Activated CD8-positive, alpha-beta memory T cell treated with anti-CD3 and anti-CD28 coated beads for 24 hours (primary cell): ENCODE data around the gene MORN2.
"Not testable (repeated sequence)": the region's sequence is repeated elsewhere in the genome, so short reads cannot be mapped to it uniquely, and the experiment has no call there.

Source experiments
- DNase-seq: peaks from one replicate; pipeline ENCODE4 v3.0.0-alpha.2; 2020

Gene MORN2

GRCh38 chr2:38875576-38876367 lies at the start of gene MORN2, which contains the start of gene DHX57:
TSS of gene MORN2 (plus strand) at chr2:38875976.
TSS of gene DHX57 (minus strand) at chr2:38875934. CDS start at chr2:38868405, 7,529 bp downstream.
- peak; percentile 91 for DNase-seq

- not testable (repeated sequence) for DNase-seq
Measured at GRCh38 chr2:38827539-38828145, 48.1 kb upstream of the MORN2 start.

- DNase-seq = no peak
Measured at GRCh38 chr2:38828460-38828859, 47.3 kb upstream of the MORN2 start.

- no peak for DNase-seq
Measured at GRCh38 chr2:38829971-38830370, 45.8 kb upstream of the MORN2 start.

GRCh38 chr2:38830526-38831159 lies 45.1 kb upstream of the MORN2 start:
- DNase-seq = no peak

GRCh38 chr2:38835015-38835601 lies 40.7 kb upstream of the MORN2 start:
- no peak for DNase-seq

- no peak for DNase-seq
Measured at GRCh38 chr2:38835990-38836389, 39.8 kb upstream of the MORN2 start.

GRCh38 chr2:38836791-38837190 lies 39.0 kb upstream of the MORN2 start:
- no peak for DNase-seq

- DNase-seq = no peak
Measured at GRCh38 chr2:38850045-38850444, 25.7 kb upstream of the MORN2 start.

GRCh38 chr2:38856165-38856564 lies 19.6 kb upstream of the MORN2 start:
- no peak for DNase-seq

GRCh38 chr2:38862476-38862875 lies 13.3 kb upstream of the MORN2 start:
- no peak for DNase-seq

GRCh38 chr2:38863061-38863695 lies 12.6 kb upstream of the MORN2 start:
- no peak for DNase-seq

GRCh38 chr2:38866773-38867443 lies 8.9 kb upstream of the MORN2 start:
- no peak for DNase-seq

GRCh38 chr2:38871432-38871831 lies 4.3 kb upstream of the MORN2 start:
- DNase-seq = no peak

- no peak for DNase-seq
Measured at GRCh38 chr2:38873763-38874162, 2.0 kb upstream of the MORN2 start.

- no peak for DNase-seq
Measured at GRCh38 chr2:38875227-38875575, 575 bp upstream of the MORN2 start.

GRCh38 chr2:38876407-38876806 lies 631 bp downstream of the MORN2 start:
- DNase-seq = no peak

- DNase-seq = no peak
Measured at GRCh38 chr2:38886063-38886462, 10.3 kb downstream of the MORN2 start.

- DNase-seq = no peak
Measured at GRCh38 chr2:38887347-38887746, 11.6 kb downstream of the MORN2 start.

- no peak for DNase-seq
Measured at GRCh38 chr2:38887902-38888554, 12.3 kb downstream of the MORN2 start.

- DNase-seq = no peak
Measured at GRCh38 chr2:38889045-38889444, 13.3 kb downstream of the MORN2 start.

GRCh38 chr2:38889575-38889974 lies 13.8 kb downstream of the MORN2 start, which contains the start of gene ARHGEF33:
TSS of gene ARHGEF33 (plus strand) at chr2:38889875. CDS start at chr2:38919448, 29,573 bp downstream.
- no peak for DNase-seq
